Thyroid gland (tissue), 4 donors: ENCODE results near the gene ELMO2. TPM values are rescaled to one million over a fixed set of nuclear protein-coding genes. Genes with fewer than 3 reads are reported as not detected.

ENCODE experiments used
- DNase-seq, 2 donors: peaks; one replicate each; pipeline ENCODE4 v3.0.0-alpha.2; 2019
- H3K27ac ChIP-seq, 3 donors: fragments of 200-600 bp; sonication (generic); 1 replicate in 2 of 3; 2 replicates in 1 of 3; pipeline ENCODE4 v1.5.1; 2016 to 2019; ENCODE audit warnings: mild to moderate bottlenecking in 1 of 3, moderate library complexity in 1 of 3
- H3K27me3 ChIP-seq: fragments of 200-600 bp; sonication (generic); one replicate; pipeline ENCODE4 v1.5.1; 2019
- H3K36me3 ChIP-seq, 2 donors: fragments of 200-600 bp; sonication (generic); one replicate each; pipeline ENCODE4 v1.5.1; 2016 to 2019
- H3K4me1 ChIP-seq, 2 donors: fragments of 200-600 bp; sonication (generic); one replicate each; pipeline ENCODE4 v1.5.1; 2017 to 2019
- H3K4me3 ChIP-seq, 3 donors: fragments of 200-600 bp; sonication (generic); replicated peaks in 1 of 3; 1 replicate in 2 of 3; 2 replicates in 1 of 3; pipeline ENCODE4 v1.5.1; 2016; ENCODE audit warnings: mild to moderate bottlenecking in 1 of 3
- H3K9me3 ChIP-seq: fragments of 200-600 bp; sonication (generic); one replicate; pipeline ENCODE4 v1.5.1; 2017
- CTCF ChIP-seq, 6 experiments: fragments of 200-600 bp in 3 of 6; fragments of 450-650 bp in 3 of 6; sonication (generic) in 3 of 6; IDR thresholded peaks; one replicate each; pipeline ENCODE4 v1.5.1; 2016 to 2019; ENCODE audit warnings: antibody characterized with exemption in 6 of 6, mild to moderate bottlenecking in 2 of 6, inconsistent platforms in 1 of 6, moderate library complexity in 1 of 6
- POLR2A ChIP-seq, 2 donors: fragments of 450-650 bp; IDR thresholded peaks; one replicate each; pipeline ENCODE4 v1.6.1; 2017; ENCODE audit warnings: antibody characterized with exemption in 2 of 2, mild to moderate bottlenecking in 2 of 2, moderate library complexity in 1 of 2
- WGBS, 2 donors: methylation state at CpG; one replicate each; pipeline ENCODE4 v1.1.5; 2017; 5-methylcytosine and 5-hydroxymethylcytosine counted together
- intact Hi-C: fragments of 100-400 bp; cut with DNase I; formaldehyde crosslinking; loops from one replicate; pipeline ENCODE4 v1.15.1; 2023
- total RNA-seq, 4 donors: library from RNA; depleted of rRNA; stranded (reverse); fragments of >200 nt; gene quantifications; one replicate each; pipeline ENCODE4 v1.2.3, GENCODE V29; 2016

ELMO2 gene
- total RNA-seq, 4 donors from 2014 or later: 47.0 to 60.6 (median 54.6) TPM

DNA sequence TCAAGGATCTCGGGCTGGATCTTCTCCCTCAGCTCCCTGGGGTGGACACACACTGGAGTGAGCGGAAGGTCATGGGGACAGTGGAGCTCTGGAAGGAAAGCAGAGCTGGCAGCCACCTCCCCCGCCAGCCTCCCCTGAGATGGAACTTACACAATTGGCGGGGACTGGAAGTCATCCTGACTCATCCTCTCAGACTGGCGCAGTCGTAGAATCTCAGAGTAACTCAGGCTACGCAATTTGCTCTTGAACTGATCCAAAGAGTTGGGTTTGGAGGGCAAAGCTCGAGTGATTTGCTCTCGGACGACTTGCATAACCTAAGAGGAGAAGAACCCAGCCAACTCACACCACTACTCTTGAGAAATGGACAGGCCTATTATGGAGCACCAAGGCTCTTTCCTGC, 34.8 kb downstream of the ELMO2 start:
- no peak for TF ChIP-seq POLR2A (IDR thresholded peaks at IDR 0.05)
- TF ChIP-seq CTCF (IDR thresholded peaks at IDR 0.05): no peak
- 92 to 95% methylated on average over 10 of the region's 10 CpGs for WGBS, 2 donors

DNA sequence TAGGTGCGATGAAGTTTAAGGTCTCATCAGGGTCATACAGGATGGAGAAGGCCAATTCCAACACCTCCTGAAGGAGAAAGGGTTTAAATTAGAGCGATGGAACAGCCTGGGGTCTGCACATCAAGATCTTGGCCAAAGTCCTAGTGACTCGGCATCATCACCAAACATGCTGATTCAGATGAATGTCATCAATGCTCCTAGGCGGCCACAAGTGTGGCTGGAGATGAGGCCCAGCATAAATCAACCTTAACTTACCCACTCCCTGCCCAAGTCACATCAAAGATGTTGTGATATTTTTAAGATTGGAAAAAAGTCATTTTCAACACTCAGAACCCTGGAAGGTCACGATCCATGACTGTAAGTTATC, 37.5 kb downstream of the ELMO2 start:
- intact Hi-C loops: no loop called here
- Histone ChIP-seq H3K27me3 (no peaks in the 10 kb centered on the region), H3K9me3 (no peaks in the 10 kb centered on the region), H3K4me3 (no peak overlapping the region), H3K27ac (no peak overlapping the region), H3K36me3 (peaks cover 49 to 68% of the 10 kb centered on the region in 2 donors), H3K4me1 (peaks cover 0 to 5% of the 10 kb centered on the region in 2 donors)
- no peak for TF ChIP-seq POLR2A (IDR thresholded peaks at IDR 0.05)
- TF ChIP-seq CTCF (IDR thresholded peaks at IDR 0.05): no peak
- 93% methylated on average over 5 of the region's 5 CpGs for WGBS, 2 donors
- no peak for DNase-seq

More for the DNA sequence above, 34.8 kb downstream of the ELMO2 start:
- Histone ChIP-seq H3K36me3 (peaks cover 65 to 85% of the 10 kb centered on the region in 2 donors), H3K4me1 (peaks cover 0 to 8% of the 10 kb centered on the region in 2 donors), H3K4me3 (no peak overlapping the region), H3K27me3 (no peaks in the 10 kb centered on the region), H3K9me3 (no peaks in the 10 kb centered on the region), H3K27ac (no peak overlapping the region)
- no peak for DNase-seq
- intact Hi-C loops: no loop called here

DNA sequence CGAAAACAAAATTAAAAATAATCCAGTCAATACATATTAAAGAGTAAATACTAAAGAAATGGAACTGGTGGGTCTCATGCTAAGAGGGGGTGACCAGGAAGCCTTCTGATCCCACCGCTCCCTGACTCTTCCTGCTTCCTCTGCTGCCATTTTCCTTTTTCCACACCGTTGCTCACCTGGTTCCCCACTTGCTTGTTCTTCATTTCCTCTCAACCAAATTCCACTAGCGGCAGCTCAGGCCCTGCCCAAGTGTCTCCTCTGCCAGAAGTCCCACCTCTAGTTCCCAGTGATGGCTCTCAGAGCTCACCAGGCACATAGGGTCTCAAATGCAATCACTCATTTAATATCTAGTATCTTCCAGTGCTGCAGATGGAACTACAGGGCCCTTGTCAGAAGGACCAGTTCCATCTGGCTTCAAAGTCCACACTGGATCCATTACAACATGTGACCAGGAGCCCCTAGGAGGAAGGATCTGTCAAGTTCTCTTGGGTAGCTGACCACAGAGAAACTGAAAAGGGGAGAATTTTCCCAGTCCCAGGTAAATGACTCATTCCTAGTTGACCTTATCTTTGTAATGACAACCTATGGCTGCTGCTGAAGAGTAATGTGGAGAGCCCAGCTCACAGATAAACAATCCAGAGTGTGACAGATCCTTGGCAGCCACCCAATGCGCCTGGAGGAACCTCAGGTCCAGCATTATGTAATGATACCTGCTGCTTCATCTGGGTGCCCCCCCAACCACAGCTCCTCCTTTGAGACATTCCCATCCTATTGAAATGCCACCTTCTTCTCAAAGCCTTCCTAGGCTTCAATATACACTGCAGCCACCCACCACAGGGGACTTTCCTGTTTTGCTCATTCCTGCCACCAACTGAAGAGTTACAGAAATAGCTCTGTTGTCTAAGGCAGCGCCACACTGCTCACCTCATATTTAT, 38.2 kb downstream of the ELMO2 start:
- Histone ChIP-seq H3K4me3 (no peak overlapping the region), H3K36me3 (peaks cover 43 to 63% of the 10 kb centered on the region in 2 donors), H3K27me3 (no peaks in the 10 kb centered on the region), H3K27ac (no peak overlapping the region), H3K9me3 (no peaks in the 10 kb centered on the region), H3K4me1 (peaks cover 5 to 9% of the 10 kb centered on the region in 2 donors)
- no peak for TF ChIP-seq POLR2A (IDR thresholded peaks at IDR 0.05)
- TF ChIP-seq CTCF (IDR thresholded peaks at IDR 0.05): no peak
- no peak for DNase-seq
- intact Hi-C loops: no loop called here
- WGBS, 2 donors: 90 to 91% methylated on average over 6 of the region's 6 CpGs

- no peak for DNase-seq
- WGBS, 2 donors: 85 to 86% methylated on average over 5 of the region's 5 CpGs
- Histone ChIP-seq H3K27me3 (no peaks in the 10 kb centered on the region), H3K36me3 (peaks cover 33 to 53% of the 10 kb centered on the region in 2 donors), H3K9me3 (no peaks in the 10 kb centered on the region), H3K4me3 (no peak overlapping the region), H3K27ac (no peak overlapping the region), H3K4me1 (peaks cover 6 to 18% of the 10 kb centered on the region in 2 donors)
- TF ChIP-seq CTCF (IDR thresholded peaks at IDR 0.05) (no peak), POLR2A (IDR thresholded peaks at IDR 0.05) (no peak)
- intact Hi-C loops: no loop called here
Observed at GRCh38 chr20:46367234-46367633, 39.2 kb downstream of the ELMO2 start.

GRCh38 chr20:46366826-46367225, 39.6 kb downstream of the ELMO2 start:
- DNase-seq: no peak
- intact Hi-C loops: no loop called here
- H3K9me3 ChIP-seq: no peaks in the 10 kb centered on the region
- no peak overlapping the region for H3K27ac ChIP-seq
- no peaks in the 10 kb centered on the region for H3K27me3 ChIP-seq
- 89 to 90% methylated on average over 5 of the region's 5 CpGs for WGBS, 2 donors
- no peak overlapping the region for H3K4me3 ChIP-seq
- H3K4me1 ChIP-seq: peaks cover 6 to 22% of the 10 kb centered on the region in 2 donors
- no peak for TF ChIP-seq CTCF (IDR thresholded peaks at IDR 0.05)
- TF ChIP-seq POLR2A (IDR thresholded peaks at IDR 0.05): no peak
- peaks cover 28 to 49% of the 10 kb centered on the region in 2 donors for H3K36me3 ChIP-seq
